ENCODE measurements around the gene KRT83. TPM values are rescaled to one million over a fixed set of nuclear protein-coding genes. Genes with fewer than 3 reads are reported as not detected.
A peak's percentile ranks its signal among the peaks of the same experiment; 100 is the strongest.
"Not testable (repeated sequence)": the region's sequence is repeated elsewhere in the genome, so short reads cannot be mapped to it uniquely, and the experiment has no call there.

KRT83 gene
- polyA plus RNA-seq, 1 of the 3 experiments (the other 2 are of a cell fraction): 0.03 TPM

DNA sequence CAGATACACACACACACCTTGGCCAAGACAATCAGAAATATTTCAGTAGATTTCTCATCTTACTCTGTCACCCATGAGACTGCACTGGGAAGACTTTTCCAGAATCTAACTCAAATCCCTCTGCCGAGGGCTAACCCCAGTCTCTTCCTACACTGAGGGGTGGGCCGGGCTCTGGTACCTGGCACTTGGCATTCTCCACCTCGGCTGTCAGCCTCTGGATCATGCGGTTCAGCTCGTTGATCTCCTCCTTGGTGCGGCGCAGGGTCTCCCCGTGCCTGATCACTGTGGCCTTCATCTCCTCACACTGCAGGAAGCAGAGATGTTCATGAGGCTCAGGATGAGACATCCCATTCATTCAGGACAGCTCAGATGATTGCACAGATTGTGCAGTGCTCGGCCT, 4.9 kb downstream of the KRT83 start (continued):
- no peak for TF ChIP-seq MXI1 (IDR thresholded peaks at IDR 0.05; ENCODE audit: low read depth, low read length)
- no peak for TF ChIP-seq TEAD4 (IDR thresholded peaks at IDR 0.05; ENCODE audit: borderline replicate concordance, insufficient read depth)
- TF ChIP-seq FOSL2 (IDR thresholded peaks at IDR 0.05; ENCODE audit: borderline replicate concordance, low read depth): no peak

DNA sequence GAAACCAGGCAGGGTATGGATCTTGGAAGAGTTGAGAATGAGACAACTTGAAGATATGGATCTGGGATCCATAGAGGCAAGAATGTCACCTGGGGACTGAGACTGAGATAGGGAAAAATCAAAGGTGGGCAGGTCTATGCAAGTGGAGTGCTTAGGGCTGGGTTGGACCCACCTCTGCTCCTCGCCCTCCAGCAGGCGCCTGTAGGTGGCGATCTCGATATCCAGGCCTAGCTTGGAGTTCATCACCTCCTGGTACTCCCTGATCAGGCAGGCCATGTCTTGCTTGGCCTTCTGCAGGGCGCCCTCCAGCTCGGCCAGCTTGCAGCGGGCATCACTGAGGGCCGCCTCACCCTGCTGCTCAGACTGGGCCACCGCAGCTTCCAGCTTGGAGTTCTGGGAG, 5.5 kb downstream of the KRT83 start:
- H3K9me3 ChIP-seq; H3K27ac ChIP-seq (ENCODE audit: low read depth in 2 of 2, low read length in 1 of 2); H3F3A ChIP-seq (replicated peaks; ENCODE audit: insufficient read depth); H3K4me3 ChIP-seq (ENCODE audit: low read depth in 2 of 2, low read length in 1 of 2); DNase-seq; H3K27me3 ChIP-seq (ENCODE audit: insufficient read depth); H3K4me1 ChIP-seq (ENCODE audit: control insufficient read depth in 1 of 2, insufficient read depth in 2 of 2, low read depth in 1 of 2, low read length in 1 of 2); H4K20me1 ChIP-seq (ENCODE audit: insufficient read depth); H3K9ac ChIP-seq; H2AFZ ChIP-seq (ENCODE audit: low read depth); H3K9me2 ChIP-seq; H3K36me3 ChIP-seq (replicated peaks in 1 of 2; ENCODE audit: control insufficient read depth in 1 of 2, insufficient read depth in 2 of 2, low read length in 1 of 2); POLR2A ChIA-PET; H3K79me2 ChIP-seq (ENCODE audit: insufficient read depth); H3K4me2 ChIP-seq: not testable (repeated sequence)
- CTCF ChIA-PET: interaction anchor here (1.0 to 13.3 kb wide), 6 partner anchors 8 to 665 kb away, joined by 3 to 218 read pairs (median 4); partner anchors contain the start of gene KRT83
- 72% methylated on average over 9 of the region's 9 CpGs for WGBS (ENCODE audit: low lambda C conversion rate)
- TF ChIP-seq, protein P1, sequence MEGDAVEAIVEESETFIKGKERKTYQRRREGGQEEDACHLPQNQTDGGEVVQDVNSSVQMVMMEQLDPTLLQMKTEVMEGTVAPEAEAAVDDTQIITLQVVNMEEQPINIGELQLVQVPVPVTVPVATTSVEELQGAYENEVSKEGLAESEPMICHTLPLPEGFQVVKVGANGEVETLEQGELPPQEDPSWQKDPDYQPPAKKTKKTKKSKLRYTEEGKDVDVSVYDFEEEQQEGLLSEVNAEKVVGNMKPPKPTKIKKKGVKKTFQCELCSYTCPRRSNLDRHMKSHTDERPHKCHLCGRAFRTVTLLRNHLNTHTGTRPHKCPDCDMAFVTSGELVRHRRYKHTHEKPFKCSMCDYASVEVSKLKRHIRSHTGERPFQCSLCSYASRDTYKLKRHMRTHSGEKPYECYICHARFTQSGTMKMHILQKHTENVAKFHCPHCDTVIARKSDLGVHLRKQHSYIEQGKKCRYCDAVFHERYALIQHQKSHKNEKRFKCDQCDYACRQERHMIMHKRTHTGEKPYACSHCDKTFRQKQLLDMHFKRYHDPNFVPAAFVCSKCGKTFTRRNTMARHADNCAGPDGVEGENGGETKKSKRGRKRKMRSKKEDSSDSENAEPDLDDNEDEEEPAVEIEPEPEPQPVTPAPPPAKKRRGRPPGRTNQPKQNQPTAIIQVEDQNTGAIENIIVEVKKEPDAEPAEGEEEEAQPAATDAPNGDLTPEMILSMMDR (IDR thresholded peaks at IDR 0.05): peak; percentile 38; the same call in 1 of the 2 replicates

GRCh38 chr12:52314511-52314910, 6.7 kb downstream of the KRT83 start:
- WGBS (ENCODE audit: low lambda C conversion rate): 42% methylated on average over 4 of the region's 13 CpGs
- TF ChIP-seq MXI1 (IDR thresholded peaks at IDR 0.05; ENCODE audit: low read depth, low read length) (no peak), POLR2AphosphoS5 (IDR thresholded peaks at IDR 0.05; ENCODE audit: low read depth, low read length) (no peak), GABPA (IDR thresholded peaks at IDR 0.05; ENCODE audit: low read depth) (no peak)
- TF ChIP-seq, protein P2, sequence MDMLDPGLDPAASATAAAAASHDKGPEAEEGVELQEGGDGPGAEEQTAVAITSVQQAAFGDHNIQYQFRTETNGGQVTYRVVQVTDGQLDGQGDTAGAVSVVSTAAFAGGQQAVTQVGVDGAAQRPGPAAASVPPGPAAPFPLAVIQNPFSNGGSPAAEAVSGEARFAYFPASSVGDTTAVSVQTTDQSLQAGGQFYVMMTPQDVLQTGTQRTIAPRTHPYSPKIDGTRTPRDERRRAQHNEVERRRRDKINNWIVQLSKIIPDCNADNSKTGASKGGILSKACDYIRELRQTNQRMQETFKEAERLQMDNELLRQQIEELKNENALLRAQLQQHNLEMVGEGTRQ (IDR thresholded peaks at IDR 0.05; ENCODE audit: borderline replicate concordance, low read depth, low read length): no peak
- TF ChIP-seq, protein P3, sequence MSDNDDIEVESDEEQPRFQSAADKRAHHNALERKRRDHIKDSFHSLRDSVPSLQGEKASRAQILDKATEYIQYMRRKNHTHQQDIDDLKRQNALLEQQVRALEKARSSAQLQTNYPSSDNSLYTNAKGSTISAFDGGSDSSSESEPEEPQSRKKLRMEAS (IDR thresholded peaks at IDR 0.05; ENCODE audit: low read depth): no peak

More at GRCh38 chr12:52314511-52314910, 6.7 kb downstream of the KRT83 start:
- Histone ChIP-seq H3K4me1 (ENCODE audit: control insufficient read depth in 1 of 2, insufficient read depth in 2 of 2, low read depth in 1 of 2, low read length in 1 of 2) (no peaks in the 10 kb centered on the region), H3F3A (replicated peaks; ENCODE audit: insufficient read depth) (no peaks in the 10 kb centered on the region), H2AFZ (ENCODE audit: low read depth) (no peak overlapping the region), H3K9me3 (no peaks in the 10 kb centered on the region), H3K9me2 (no peaks in the 10 kb centered on the region), H3K4me2 (no peak overlapping the region), H3K79me2 (ENCODE audit: insufficient read depth) (no peaks in the 10 kb centered on the region), H4K20me1 (ENCODE audit: insufficient read depth) (no peaks in the 10 kb centered on the region), H3K27me3 (ENCODE audit: insufficient read depth) (no peaks in the 10 kb centered on the region; the same call in 1 of the 2 replicates), H3K27ac (ENCODE audit: low read depth in 2 of 2, low read length in 1 of 2) (no peak overlapping the region), H3K36me3 (replicated peaks in 1 of 2; ENCODE audit: control insufficient read depth in 1 of 2, insufficient read depth in 2 of 2, low read length in 1 of 2) (no peaks in the 10 kb centered on the region), H3K4me3 (ENCODE audit: low read depth in 2 of 2, low read length in 1 of 2) (no peak overlapping the region), H3K9ac (no peak overlapping the region)
- no peak for DNase-seq
- ChIA-PET POLR2A (no interaction called here), CTCF (interaction anchor here (0.9 to 13.3 kb wide), 4 partner anchors 9 to 666 kb away, joined by 3 to 218 read pairs (median 4); partner anchors contain the start of gene KRT83)

Data from SK-N-SH (cell line).